ENCODE results near the gene STAG1. TPM values are rescaled to one million over a fixed set of nuclear protein-coding genes. Genes with fewer than 3 reads are reported as not detected.

Gene STAG1
- total RNA-seq, 2 donors from 2014 or later: 26.8 to 56.4 TPM

GRCh38 chr3:136734382-136735070, 17.7 kb downstream of the STAG1 start:
- H3K9me3 ChIP-seq: no peaks in the 10 kb centered on the region
- TF ChIP-seq, protein P1, sequence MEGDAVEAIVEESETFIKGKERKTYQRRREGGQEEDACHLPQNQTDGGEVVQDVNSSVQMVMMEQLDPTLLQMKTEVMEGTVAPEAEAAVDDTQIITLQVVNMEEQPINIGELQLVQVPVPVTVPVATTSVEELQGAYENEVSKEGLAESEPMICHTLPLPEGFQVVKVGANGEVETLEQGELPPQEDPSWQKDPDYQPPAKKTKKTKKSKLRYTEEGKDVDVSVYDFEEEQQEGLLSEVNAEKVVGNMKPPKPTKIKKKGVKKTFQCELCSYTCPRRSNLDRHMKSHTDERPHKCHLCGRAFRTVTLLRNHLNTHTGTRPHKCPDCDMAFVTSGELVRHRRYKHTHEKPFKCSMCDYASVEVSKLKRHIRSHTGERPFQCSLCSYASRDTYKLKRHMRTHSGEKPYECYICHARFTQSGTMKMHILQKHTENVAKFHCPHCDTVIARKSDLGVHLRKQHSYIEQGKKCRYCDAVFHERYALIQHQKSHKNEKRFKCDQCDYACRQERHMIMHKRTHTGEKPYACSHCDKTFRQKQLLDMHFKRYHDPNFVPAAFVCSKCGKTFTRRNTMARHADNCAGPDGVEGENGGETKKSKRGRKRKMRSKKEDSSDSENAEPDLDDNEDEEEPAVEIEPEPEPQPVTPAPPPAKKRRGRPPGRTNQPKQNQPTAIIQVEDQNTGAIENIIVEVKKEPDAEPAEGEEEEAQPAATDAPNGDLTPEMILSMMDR (IDR thresholded peaks at IDR 0.05): no peak
- no peaks in the 10 kb centered on the region for H3K27me3 ChIP-seq (replicated peaks; ENCODE audit: insufficient read depth)
- no peak overlapping the region for H3K4me3 ChIP-seq
- ATAC-seq (ENCODE audit: insufficient number of reproducible peaks, low FRiP score, low read depth): no peak
- no peak for DNase-seq (ENCODE audit: low spot score)
- peaks cover 9 to 37% of the 10 kb centered on the region in 2 donors for H3K4me1 ChIP-seq (ENCODE audit: control insufficient read depth in 1 of 2, low read depth in 2 of 2)
- no peaks in the 10 kb centered on the region for H3K36me3 ChIP-seq
- no peak overlapping the region for H3K27ac ChIP-seq

GRCh38 chr3:136733317-136733833, 18.8 kb downstream of the STAG1 start:
- Histone ChIP-seq H3K27ac (no peak overlapping the region), H3K27me3 (replicated peaks; ENCODE audit: insufficient read depth) (no peaks in the 10 kb centered on the region), H3K9me3 (no peaks in the 10 kb centered on the region), H3K36me3 (no peaks in the 10 kb centered on the region), H3K4me3 (no peak overlapping the region), H3K4me1 (ENCODE audit: control insufficient read depth in 1 of 2, low read depth in 2 of 2) (peaks cover 16 to 44% of the 10 kb centered on the region in 2 donors)
- ATAC-seq (ENCODE audit: insufficient number of reproducible peaks, low FRiP score, low read depth) (no peak), DNase-seq (ENCODE audit: low spot score) (no peak)
- TF ChIP-seq, protein P1 (IDR thresholded peaks at IDR 0.05): no peak

DNA sequence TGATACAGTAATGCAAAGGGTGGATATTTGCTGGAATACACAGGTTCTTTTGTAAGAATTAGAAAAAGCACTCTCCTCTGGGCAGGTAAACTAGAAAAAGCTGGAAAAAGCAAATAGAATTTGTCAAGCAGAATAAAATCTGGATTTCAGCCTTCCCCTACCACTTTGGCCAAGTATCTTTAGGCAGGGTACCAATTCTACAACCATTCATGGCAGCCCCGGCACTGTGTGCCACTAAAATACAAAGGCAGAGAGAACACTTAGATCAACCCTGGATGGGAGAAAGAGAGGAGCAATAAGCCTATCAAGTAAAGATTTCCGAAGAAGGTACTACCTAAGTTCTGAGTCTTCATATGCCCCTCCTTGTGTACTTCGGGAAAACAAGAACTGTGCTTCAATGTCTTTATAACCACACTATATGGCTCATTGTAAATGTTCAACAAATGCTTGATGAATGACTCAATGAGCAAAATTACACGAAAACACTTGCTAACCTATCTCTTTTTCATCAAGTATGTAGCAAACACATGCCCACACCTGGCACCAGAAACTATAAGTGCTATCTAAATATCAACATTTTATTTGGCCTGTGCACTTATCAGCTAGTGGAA, 20.8 kb downstream of the STAG1 start:
- ATAC-seq (ENCODE audit: insufficient number of reproducible peaks, low FRiP score, low read depth) (no peak), DNase-seq (ENCODE audit: low spot score) (no peak)
- H3K4me3 ChIP-seq: no peak overlapping the region
- TF ChIP-seq, protein P1 (IDR thresholded peaks at IDR 0.05): no peak
- H3K36me3 ChIP-seq: no peaks in the 10 kb centered on the region
- H3K27ac ChIP-seq: no peak overlapping the region
- no peaks in the 10 kb centered on the region for H3K9me3 ChIP-seq
- H3K27me3 ChIP-seq (replicated peaks; ENCODE audit: insufficient read depth): no peaks in the 10 kb centered on the region
- peaks cover 22 to 55% of the 10 kb centered on the region in 2 donors for H3K4me1 ChIP-seq (ENCODE audit: control insufficient read depth in 1 of 2, low read depth in 2 of 2)

GRCh38 chr3:136730595-136731273, 21.4 kb downstream of the STAG1 start:
- Histone ChIP-seq H3K36me3 (no peaks in the 10 kb centered on the region), H3K27ac (no peak overlapping the region), H3K9me3 (no peaks in the 10 kb centered on the region), H3K27me3 (replicated peaks; ENCODE audit: insufficient read depth) (no peaks in the 10 kb centered on the region), H3K4me3 (no peak overlapping the region), H3K4me1 (ENCODE audit: control insufficient read depth in 1 of 2, low read depth in 2 of 2) (peaks cover 26 to 61% of the 10 kb centered on the region in 2 donors)
- TF ChIP-seq, protein P1 (IDR thresholded peaks at IDR 0.05): no peak
- ATAC-seq (ENCODE audit: insufficient number of reproducible peaks, low FRiP score, low read depth): no peak
- DNase-seq (ENCODE audit: low spot score): no peak

DNA sequence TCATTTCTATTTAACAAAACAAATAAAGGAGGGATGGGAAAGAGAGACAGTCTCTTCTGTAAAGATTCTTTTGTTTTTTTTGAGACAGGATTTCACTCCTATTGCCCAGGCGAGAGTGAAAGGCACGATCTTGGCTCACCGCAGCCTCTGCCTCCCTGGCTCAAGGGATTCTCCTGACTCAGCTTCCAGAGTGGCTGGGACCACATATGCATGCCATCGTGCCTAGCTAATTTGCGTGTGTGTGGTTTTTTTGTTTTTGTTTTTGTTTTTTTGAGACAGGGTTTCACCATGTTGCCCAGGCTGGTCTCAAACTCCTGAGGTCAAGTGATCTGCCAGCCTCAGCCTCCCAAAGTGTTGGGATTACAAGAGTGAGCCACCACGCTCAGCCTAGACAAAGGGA, 23.3 kb downstream of the STAG1 start:
- no peaks in the 10 kb centered on the region for H3K27me3 ChIP-seq (replicated peaks; ENCODE audit: insufficient read depth)
- no peak overlapping the region for H3K27ac ChIP-seq
- ATAC-seq (ENCODE audit: insufficient number of reproducible peaks, low FRiP score, low read depth) (no peak), DNase-seq (ENCODE audit: low spot score) (no peak)
- no peaks in the 10 kb centered on the region for H3K36me3 ChIP-seq
- H3K4me1 ChIP-seq (ENCODE audit: control insufficient read depth in 1 of 2, low read depth in 2 of 2): peaks cover 32 to 58% of the 10 kb centered on the region in 2 donors
- H3K4me3 ChIP-seq: peak overlapping the region; percentile 55
- TF ChIP-seq, protein P1 (IDR thresholded peaks at IDR 0.05): no peak
- H3K9me3 ChIP-seq: no peaks in the 10 kb centered on the region
